Ovary (tissue), 3 donors: ENCODE results near the gene TRIO.

Experiments used
- CTCF ChIP-seq, 3 donors: fragments of 450-650 bp in 2 of 3; fragments of 200-600 bp in 1 of 3; IDR thresholded peaks; one replicate each; pipeline versions ENCODE4 v1.5.1 to v1.8.0; 2016 to 2022; ENCODE audit warnings: antibody characterized with exemption in 3 of 3, mild to moderate bottlenecking in 1 of 3
- POLR2A ChIP-seq: fragments of 450-650 bp; IDR thresholded peaks from one replicate; pipeline ENCODE4 v1.6.1; 2017; ENCODE audit warnings: antibody characterized with exemption, mild to moderate bottlenecking, moderate library complexity
- donor health status: DM: no; HTN: no; CAD: no.

GRCh38 chr5:14297697-14298096 lies 154.6 kb downstream of the TRIO start:
- TF ChIP-seq CTCF (IDR thresholded peaks at IDR 0.05) (no peak), POLR2A (no peak)
